Hematopoietic multipotent progenitor cell treated with erythropoietin and hydrocortisone succinate and interleukin-3 and kit ligand, for 8 days (in vitro differentiated cells): ENCODE data around the gene PNMA8C.
"Not testable (repeated sequence)": the region's sequence is repeated elsewhere in the genome, so short reads cannot be mapped to it uniquely, and the experiment has no call there.

Source experiments
- DNase-seq: peaks from one replicate; pipeline ENCODE4 v3.0.0-alpha.2; 2015

PNMA8C gene

DNA sequence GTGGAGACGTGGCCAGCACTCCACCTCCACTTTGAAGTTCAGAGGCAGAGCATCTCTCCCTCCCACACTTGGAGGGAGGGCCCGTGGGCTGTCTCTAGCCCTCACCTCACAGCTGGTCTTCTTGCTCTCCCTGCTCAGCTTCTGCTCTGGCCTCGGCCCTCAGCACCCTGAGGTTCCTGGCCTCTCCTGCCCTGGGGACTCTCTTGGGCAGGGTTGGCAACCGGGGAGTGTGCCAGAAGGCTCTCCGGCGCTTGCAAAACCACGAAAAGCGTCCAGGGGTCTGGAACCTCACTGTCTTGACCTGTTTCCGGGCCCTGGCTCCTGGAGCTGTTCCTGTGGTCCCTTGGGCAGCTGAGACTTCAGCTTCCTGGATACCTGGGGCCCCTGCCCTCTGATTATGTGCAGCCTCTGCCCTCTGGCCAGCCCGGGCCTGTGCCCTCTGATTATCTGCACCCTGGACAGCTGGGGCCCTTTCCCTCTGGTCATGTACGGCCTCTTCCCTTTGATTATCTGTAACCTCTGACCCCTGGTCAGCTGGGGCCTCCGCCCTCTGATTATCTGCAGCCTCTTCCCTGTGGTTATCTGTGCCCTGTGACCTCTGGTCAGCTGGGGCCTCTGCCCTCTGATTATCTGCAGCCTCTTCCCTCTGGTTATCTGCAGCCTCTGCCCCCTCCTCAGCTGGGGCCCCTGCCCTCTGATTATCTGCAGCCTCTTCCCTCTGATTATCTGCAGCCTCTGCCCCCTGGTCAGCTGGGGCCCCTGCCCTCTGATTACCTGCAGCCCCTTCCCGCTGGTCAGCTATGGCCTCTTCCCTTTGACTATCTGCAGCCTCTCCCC lies 17.4 kb downstream of the PNMA8C start:
- no peak for DNase-seq

DNA sequence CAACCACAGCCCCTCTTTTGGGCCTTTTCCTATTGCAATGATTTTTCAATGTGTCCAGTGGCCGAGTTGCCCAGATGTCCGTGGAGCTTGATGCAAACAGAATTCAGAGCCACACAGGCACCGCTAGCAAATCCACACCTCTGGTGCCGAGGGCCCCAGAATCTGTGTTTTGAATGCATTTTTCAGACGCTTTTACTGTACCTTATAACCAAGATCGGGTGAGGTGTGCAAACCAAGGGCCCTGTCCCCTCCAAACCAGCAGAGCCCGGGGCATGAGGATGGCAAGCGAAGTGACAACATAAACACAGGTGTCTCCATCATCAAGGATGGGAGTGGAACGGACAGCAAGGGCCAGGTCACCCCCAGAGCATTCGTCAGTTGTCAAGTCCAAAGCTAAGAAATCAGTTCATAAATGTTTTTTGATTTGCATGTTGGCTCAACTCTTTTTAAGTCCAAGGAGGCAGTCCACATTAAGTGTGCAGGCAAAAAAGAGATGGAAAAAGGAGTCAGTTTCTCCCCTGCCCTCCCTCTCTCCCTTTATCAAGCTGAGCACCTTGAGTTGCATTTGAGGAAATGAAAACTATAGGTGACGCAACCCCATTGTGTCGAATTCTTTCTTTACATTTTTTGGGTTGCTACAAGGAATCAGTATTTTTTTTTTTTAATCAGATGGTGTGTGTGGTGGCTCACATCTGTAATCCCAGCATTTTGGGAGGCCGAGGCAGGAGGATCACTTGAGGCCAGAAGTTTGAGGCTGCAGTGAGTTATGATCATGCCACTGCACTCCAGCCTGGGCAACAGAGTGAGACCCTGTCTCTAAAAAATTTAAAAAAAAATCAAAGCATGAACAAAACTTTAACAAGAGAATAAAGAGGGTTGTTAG lies 18.3 kb downstream of the PNMA8C start:
- DNase-seq, result no peak

DNA sequence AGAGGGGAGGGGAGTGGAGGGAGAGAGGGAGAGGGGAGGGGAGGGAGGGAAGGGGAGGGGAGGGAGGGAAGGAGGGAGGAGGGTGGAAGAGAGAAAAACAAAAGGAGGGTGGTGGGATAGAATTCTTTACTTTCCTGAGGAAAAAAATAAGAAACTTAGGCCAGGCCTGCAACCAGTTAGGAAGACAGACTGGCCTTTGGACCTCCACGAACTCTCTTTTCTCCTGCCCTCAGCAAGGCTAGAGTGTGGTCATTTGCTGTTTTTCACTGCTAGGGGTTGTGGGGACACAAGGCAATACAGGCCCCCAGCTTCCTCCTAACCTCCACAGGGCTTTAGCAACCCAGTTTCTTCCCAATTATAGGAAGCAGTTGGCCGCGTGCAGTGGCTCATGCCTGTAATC lies 19.5 kb downstream of the PNMA8C start:
- DNase-seq, result no peak

DNA sequence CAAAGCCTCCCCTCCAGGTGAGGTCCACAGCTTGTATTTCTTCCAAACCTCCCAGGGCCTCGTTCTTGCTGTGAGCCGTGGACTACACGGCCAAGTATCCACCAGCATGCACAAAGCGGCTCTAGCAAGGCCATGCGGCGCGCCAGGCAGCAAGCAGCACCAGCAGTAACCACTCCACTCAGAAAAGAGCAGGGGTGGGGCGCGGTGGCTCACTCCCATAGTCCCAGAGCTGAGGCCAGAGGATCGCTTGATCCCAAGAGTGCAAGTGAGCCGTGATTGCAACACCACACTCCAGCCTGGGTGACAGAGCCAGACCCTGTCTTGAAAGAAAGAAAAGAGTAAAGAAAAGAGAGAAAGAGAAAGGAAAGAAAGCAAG lies 20.1 kb downstream of the PNMA8C start:
- DNase-seq, result no peak

DNA sequence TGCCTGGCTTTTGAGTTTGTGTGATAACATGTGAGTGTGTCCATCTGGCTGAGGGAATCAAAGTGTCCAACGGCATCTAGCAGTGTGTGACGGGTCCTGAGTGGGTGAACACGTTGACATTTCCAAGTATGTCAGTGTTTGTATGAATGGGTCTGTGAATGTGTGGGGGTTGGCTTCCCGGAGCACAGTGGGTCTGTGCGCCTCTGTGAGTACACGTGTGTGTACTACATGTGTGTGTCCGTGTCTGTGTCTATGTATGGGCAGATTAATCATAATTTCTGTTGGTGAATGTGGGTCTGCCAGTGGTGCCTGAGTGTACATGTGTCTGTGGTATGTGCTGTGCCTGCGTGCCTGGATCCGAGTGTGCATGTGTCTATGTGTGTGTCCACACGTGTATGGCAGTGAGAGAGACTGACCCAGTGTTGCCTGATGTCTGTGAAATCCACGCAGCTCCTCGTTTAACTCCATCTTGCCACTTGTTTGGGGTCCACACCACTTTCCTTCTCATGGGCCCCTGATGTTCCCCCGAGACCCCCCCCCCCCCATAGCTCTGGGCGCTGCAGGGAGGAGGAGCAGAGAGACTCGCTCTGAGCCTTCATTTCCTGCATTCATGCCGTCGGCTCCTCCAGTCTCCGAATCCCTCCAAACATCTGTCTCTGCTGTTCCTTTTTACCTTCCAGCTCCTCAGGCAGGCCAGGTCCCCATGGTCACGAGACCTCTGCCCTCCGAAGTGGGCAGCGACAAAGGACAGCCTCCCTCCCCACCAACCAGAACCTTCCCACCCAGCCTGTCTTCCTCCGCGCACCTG lies 20.7 kb downstream of the PNMA8C start:
- no peak for DNase-seq

DNA sequence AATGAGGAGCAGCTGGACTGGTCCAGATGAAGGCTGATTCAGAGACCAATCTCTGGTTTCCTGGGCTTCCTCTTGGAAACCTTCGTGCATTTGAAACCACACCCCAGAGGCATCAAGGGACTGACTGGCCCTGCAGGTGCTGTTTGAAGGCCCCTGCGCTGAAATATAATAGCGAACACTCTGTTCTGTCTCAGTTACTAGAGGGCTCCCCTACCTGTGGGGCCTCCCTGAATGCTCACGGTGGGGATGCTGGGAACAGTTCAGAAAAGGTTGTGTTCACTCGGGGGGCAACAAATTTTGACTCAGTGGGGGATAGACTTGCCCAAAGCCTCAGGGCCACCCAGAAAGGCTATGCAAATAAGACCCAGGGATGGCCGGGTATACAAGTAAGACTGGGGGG lies 21.8 kb downstream of the PNMA8C start:
- DNase-seq, result no peak

DNA sequence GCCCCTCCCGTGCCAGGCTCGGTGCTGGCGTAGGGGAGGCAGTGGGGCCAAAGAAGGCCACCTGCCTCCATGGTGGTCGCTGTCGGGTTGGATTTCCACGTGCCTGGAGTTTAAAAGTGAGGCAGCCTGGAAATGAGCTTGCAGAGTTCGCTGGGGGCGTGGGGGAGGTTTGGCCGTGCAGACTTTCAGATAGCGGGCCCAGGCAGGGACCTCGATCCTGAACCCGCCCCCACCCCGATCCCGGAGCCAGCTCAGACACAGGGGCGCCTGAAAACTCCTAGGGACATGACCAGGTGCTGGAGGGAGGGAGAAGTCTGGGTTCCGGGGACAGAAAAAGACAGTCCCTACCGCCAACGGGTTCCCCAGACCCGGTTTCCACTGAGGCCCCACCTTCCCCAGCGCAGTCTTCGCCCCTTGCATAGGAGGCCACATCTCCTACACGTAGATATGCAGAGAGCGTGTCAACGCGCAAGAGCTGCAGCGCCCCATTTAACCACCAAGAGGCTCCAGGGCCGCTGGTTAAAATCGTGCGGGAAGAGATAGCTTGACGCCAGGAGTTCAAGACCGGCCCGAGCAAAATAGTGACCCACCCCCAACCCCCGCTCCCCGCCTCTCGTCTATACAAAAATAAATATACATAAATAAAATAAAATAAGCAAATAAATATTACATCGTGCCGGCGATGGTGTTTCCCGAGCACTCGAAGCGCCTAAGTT lies 23.8 kb downstream of the PNMA8C start:
- DNase-seq, result peak; percentile 34

DNA sequence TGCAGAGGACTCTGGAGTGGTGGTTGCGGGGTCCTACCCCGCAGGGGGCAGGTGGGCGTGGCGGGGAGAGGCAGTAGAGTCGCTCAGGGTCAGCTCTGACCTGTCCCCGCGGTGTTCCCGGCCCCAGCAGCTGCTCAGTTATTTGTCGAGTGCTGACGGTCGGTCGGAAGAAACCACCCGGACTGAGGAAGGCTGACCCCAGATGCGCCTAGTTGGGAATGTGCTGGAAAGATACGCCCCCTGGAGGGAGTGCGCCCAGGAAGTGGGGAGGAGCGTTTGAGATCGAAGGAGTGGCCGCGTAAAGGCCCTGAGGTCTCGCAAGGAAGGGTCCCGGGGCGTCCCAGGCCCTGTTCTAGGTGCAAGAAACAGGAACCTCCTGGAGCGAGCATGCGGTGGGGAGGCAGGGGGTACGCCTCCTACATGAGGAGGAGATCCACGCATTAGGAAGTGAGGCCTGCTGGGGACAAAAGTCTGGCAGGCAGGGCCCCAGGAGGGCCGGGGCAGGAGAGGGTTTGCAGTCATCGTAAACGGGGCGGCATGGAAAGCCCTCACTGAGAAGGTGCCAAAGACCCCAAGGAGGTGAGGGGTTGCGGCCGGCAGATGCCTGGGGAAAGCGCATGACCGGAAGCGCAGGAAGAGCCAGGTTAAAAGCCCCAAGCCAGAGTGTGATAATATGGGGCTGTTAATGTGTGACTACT lies 24.5 kb downstream of the PNMA8C start:
- DNase-seq, result no peak

DNA sequence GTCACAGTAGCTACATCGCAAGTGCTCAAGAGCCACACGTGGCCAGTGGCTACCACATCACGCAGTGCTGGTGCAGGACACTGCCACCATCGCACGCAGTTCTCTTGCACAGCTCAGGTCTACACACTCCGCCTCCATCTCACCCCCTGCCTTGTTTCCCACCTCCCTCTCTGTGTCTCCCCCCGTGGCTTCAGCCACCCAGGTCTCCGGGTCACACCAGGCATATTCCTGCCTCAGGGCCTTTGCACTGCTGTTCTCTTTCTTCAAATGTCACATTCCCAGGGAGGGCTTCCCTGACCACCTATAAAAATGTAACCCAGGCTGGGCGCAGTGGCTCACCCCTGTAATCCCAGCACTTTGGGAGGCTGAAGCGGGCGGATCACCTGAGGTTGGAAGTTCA lies 26.0 kb downstream of the PNMA8C start:
- DNase-seq, result no peak

DNA sequence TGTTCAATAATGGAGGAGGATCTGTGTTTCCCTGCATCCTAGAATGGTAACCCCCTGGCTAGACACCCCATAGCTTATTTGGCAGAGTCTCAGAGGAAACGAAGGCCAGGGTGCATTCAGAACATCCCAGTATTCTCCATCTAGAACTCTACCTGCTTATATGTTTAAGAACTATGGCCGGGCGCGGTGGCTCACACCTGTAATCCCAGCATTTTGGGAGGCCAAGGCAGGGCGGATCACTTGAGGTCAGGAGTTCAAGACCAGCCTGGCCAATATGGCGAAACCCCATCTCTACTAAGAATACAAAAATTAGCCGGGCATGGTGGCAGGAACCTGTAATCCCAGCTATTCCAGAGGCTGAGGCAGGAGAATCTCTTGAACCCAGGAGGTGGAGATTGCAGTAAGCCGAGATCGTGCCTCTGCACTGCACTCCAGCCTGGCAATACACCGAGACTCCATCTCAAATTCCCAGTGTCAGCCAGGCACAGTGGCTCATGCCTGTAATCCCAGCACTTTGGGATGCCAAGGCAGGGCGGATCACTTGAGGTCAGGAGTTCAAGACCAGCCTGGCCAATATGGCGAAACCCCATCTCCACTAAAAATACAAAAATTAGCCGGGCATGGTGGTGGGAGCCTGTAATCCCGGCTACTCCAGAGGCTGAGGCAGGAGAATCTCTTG lies 30.8 kb downstream of the PNMA8C start:
- not testable (repeated sequence) for DNase-seq

DNA sequence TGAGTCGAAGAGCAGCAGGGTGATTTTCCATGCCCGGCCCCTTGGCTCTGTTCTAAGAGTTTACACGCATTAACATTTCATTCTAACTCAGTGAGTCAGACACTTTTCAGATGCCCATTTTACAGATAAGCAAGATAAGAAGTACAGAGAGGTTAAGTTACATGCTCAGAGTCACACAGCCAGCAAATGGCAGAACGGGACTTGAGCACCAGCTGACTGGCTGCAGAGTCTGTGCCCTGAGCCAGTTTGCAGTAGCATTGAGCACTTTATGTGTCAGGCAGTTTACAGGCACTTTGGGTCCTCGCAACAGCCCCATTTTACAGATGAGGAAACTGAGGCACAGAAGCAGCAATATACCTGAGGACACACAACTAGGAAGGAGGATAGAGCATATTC lies 34.3 kb downstream of the PNMA8C start:
- DNase-seq, result peak; percentile 11

DNA sequence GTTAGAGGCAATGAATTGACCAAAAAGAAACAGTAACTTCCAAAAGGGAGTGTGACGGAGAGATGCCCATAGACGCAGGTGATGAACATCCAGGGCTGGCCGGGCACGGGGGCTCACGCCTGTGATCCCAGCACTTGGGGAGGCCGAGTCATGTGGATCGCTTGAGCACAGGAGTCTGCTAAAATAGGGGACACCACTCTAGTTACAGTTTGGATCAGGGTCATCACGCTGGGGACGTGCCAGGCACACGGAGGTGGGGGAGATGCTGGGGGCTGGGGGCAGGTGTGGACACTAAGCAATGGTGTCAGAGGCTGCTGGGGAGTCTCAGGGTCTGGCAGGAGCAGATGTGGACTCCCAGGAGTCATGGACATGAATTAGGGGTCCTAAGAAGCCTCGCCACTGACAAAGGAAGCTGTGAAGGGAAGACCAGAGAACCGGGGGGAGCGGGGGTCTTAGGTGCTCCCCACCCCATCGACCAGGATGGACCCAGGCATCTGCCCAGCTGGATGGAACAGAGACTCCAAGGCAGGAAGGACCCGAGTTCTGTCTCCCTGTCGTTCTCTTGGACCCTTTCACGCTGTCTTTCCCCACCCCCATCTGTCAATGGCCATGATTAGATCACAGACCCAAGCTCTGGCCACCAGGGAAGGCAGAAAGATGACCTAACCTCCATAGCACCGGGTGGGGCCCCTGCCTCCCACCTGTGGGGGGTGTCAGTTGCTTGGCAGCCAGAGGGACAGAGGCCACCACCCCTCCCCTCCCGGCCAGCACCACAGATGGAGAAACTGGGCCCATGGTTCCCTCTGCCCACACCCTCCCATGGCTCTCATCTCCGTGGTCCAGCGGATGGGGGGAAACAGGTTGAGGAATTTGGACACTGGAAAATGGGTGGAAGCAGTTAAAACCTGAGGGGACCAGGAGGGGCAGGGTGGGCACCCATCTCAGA lies 35.0 kb downstream of the PNMA8C start:
- no peak for DNase-seq

DNA sequence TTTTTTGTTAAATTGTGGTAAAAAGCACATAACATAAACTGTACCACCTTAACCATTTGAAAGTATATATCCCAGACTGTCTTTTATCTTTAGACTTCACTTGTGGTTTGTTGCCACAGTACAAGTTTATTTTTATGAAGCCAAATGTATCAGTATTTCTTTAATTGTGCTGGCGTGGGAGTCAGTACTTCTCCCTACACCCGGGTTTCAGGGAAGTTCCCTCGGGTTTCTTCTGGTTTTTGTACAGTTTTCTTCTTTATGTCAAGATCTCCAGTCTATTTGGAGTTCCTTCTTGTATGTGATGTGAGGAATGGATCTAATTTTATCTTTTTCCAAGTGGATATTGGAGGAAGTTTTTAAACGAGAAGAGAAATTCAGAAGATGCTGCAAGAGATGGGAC lies 35.9 kb downstream of the PNMA8C start:
- DNase-seq, result no peak

DNA sequence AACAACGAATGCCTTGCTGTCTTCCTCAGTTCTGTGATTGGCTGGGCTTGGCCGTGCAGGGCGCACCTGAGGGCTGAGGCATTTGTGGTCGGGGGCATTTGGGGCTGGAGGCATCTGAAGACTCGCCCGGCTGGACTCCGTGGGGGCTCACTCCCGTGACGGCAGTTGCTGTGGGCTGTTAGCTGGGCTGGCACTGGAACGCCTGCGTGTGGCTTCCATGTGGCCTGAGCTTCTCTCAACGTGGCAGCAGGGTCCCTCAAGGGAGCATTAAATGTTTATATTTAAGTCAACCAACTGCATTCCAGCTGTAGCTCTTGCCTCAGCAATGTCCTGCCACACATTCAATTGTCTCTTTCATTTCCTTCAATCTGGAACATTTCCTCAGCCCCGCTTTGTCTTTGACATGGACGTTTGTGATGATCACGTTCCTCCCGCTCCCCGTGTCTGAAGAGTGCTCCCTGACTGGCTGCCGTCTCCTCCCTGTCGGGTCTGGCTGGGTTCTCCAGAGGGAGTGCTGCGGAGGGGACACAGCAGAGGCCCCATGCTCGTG lies 36.4 kb downstream of the PNMA8C start:
- no peak for DNase-seq

DNA sequence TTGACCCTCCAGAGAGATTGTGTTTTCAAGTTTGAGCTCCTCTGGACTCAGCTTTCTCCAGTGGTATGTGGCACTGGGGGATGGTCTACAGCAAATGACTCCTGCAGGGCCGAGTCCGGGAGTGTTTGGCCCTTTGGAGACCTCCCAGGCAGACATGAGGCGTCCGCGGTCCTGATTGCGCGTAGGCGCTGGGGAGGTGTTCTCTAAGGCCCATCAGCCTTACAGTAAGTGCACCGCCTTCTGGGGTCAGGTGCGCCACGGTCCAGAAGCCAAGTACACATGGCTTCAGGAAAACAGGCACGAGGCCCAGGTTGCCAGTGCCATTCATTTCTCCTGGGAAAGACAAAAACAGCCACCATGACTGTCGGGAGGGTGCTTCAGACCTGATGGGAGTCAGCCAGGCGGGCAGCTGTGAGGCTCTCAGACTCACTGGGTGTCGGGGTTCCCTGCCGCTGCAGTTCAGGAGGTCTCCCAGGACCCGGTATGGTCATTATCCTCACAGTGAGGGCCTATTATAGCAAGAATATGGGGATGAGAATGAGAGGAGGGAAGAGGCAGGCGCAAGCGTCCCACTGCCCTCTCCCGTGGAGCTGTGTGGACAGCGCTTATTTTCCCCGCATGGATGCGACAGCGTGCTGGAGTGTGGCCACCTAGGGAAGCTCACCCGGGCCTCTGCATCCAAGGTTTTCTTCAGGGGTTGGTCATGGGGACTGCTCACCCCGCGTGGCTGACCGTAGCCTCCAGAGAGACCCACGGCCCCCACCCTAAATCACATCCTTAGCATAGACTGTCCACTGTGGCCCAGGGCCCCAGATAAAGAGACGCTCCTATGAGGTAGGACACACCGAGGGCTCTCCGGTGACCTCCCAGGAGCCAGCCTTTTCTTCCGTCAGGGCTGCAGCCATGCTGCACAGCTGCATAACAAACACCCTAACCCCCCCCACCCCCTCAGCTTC lies 37.2 kb downstream of the PNMA8C start:
- no peak for DNase-seq

DNA sequence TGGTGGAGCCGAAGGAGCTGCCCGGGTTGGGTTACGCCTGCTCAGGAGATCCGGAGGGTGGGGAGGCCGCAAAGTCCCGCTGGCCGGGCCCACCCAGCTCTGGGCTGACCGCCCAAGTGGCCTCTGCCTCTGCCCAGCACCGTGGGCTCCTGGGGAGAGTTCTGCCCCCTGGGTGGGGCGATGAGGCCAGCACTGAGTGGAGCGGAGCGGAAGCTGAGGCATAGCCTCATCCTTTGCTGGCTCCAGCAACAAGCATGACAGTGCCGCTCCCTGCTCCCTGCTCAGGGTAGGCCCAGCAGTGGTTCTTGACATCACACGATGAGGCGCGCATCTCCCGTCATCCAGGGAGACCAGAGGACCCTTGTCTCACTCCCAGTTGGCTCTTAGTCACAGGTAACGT lies 37.9 kb downstream of the PNMA8C start:
- DNase-seq, result no peak

DNA sequence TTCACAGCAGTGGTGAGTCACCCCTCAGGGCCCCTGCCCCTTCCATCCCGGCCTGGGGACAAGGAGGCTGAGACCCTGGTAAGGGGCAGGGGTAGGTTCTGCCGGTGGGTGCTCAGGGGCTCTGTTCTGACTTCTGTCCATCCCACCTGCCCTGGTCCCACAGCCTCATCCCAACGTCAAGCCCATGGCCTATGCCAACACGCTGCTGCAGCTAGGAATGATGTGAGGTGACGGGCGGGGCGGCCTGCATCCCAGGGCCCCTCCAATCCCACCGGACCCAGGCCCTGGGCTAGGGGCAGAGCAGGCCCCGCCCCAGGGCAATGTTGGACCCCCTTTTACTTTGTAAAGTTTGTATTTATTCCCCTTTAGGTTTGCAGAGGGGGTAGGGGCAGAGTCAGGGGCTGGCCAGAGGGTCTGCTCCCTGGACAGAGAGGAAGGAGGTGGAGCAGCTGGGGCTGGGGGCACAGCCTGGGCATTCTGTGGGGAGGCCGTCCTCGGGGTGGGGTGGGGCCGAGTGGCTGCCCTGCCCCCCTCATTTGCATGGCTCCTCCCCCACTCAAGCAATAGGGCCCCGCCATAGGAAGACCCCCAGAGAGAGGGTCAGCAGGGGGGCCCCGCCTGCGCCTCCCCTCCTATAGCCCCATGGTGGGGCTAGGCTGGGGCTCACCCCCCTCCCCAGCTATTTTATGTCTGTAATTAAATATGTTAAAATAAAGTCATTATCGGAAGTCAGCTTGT lies 38.4 kb downstream of the PNMA8C start:
- no peak for DNase-seq
